HG03439 (cell line): ENCODE data around the gene ENTREP3.
A peak's percentile ranks its signal among the peaks of the same experiment; 100 is the strongest.

Experiments used
- ATAC-seq: cut with Tn5 transposase; IDR thresholded peaks from one replicate; pipeline ENCODE4 v1.9.1; 2021; ENCODE audit warnings: mild to moderate bottlenecking, moderate library complexity; ENCODE audit not compliant: unreplicated experiment

The ENTREP3 gene

DNA sequence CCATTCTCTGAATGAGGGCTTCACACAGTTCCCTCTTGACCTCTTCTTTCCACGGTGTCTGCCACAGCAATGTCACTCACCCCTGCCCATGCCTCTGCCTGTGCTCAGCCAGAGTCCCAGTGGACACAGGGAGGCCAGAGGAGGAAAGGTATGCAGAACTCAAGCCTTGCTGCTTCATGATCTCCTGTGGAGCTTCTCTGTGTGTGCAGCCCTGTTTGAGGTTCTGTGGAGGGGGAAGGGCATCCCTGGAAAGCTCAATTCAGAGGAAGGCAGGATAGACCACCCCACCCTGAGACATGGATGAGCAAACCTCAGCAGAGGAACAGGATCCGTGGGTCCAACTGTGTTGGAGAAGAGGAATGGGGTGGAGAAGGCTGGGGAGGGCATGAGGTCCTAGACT is 24.0 kb upstream of the ENTREP3 start:
- no peak for ATAC-seq

DNA sequence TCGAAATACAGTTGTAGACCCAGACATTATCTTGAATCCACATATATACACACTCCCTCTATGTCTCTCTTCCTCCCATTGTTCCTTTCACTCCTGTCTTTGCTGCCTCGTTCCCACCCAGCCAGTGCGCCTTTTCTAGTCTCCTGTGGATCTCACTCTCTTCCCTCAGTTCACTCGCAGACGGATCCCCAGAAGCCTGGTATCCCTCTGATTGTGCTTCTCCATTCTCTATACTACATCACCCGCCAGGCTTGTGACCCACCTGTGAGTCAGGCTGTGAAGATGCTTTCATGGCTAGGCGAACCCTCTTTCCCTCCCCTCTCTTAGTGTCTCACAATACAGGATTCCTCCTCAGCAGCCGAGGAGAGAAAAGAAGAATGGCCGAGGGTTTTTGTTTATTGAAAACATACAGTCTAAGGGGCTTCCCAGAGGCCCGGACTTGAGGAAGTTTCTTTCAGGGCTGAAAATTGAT is 23.4 kb upstream of the ENTREP3 start:
- no peak for ATAC-seq

DNA sequence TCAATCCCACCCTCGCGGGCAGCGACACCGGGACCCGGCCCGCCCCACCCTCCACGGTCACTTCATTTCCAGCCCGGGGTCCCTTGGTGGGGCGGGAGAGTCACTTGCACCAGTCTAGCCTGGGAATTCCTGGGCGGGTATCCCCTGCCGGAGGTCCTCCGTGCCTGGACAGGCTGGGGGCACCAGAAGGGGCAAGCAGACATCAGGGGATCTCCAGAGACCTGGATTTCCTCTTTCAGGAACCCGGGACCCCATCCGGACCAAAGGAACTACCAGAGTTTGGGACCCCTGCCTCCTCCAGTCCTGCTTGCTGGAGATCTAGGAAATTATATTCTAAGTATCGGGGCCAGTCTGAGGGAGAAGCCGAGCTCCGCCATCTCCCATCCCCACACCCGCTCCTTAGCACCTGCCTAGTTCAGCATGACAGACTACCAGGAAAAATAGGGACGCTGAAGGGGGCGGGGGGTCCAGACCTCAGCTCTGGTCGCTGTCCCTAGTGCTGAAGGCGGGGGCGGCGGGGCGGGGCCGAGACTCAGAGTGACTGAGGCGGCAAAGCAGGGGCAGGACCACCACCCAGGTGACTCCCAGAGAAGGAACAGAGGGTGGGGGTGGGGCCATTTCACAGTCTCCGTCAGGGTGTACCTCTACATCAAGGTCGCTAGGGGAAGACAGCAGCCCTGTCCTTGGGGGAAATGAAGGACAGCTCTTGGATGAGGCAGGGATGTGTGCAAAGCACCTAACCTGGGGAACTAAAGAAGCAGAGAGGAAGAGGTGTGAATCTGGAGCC is 22.8 kb upstream of the ENTREP3 start:
- ATAC-seq: no peak

DNA sequence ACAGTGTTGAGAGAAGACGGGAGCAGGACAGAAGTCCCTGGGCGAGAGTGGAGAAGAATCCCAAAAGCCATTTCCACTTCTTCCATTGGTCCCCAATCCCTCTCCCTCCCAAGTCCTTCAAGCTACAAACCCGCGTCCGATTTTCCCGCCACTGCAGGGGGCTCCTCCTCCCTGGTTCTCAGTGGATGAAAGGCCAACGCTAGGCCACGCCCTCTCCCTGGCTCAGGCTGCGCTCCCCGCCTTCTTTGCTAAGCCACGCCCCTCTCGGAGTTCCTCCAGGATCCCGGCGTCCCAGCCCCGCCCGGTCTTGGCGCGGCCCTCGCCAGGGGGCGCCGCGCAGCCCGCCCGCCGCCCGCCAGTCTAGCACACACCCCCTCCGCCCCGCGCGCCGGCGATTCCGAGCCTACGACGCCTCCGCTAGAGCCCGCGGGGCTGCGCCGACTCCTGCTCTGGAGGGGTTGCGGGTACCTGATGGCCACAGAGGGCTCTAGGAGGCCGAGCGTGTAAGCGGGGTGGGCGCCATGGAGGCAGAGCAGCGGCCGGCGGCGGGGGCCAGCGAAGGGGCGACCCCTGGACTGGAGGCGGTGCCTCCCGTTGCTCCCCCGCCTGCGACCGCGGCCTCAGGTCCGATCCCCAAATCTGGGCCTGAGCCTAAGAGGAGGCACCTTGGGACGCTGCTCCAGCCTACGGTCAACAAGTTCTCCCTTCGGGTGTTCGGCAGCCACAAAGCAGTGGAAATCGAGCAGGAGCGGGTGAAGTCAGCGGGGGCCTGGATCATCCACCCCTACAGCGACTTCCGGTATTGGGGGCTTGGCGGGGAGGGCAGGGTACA is 22.0 kb upstream of the ENTREP3 start, which contains the start of gene HCN3:
Gene HCN3 (plus strand): TSS at position 394 of the 832 bp plus-strand sequence. CDS start 128 bp downstream, at position 522.
- ATAC-seq: peak; percentile 60

DNA sequence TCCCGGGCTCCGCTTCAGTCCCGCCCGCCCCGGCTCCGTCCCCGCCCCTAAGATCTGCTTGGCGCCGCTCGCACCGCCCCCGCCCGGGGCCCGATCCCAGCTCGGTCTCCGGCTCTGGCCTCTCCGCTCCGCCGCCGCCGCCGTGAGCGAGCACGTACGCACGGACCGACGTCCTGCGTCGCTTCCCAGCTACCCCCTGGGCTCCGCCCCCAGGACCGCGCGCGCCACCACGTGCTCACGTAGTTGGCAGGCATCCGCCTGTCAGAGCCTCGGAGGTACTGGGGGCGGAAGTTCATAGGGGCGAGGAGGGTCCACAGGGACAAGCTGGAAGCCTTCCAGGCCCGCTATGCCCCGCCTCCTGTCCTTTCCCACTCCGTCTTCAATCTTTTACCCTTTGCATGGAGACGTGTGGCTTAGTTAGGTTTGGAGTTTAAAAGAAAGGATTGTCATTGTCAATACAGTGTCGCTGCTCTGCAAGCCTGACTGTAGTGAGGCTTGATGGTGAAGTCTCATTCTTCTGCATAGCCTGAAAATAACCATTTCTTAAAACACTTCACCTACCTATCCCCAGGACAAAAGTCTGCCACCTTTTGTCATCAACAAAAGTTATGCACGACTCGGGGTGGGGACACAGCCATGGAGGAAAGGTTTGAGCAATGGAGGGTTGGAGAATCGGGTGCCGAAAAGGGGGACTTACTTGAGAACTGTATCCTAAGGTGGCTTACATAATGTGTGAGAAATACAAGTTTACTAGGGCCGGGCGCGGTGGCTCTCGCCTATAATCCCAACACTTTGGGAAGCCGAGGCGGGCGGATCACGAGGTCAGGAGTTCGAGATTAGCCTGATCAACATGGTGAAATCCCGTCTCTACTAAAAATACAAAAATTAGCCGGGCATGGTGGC is 18.3 kb upstream of the ENTREP3 start, which contains the start of gene CLK2:
Gene CLK2 (minus strand): TSS at position 162 of the 903 bp plus-strand sequence. CDS start 2,527 bp downstream, outside the sequence.
- peak; percentile 81 for ATAC-seq

DNA sequence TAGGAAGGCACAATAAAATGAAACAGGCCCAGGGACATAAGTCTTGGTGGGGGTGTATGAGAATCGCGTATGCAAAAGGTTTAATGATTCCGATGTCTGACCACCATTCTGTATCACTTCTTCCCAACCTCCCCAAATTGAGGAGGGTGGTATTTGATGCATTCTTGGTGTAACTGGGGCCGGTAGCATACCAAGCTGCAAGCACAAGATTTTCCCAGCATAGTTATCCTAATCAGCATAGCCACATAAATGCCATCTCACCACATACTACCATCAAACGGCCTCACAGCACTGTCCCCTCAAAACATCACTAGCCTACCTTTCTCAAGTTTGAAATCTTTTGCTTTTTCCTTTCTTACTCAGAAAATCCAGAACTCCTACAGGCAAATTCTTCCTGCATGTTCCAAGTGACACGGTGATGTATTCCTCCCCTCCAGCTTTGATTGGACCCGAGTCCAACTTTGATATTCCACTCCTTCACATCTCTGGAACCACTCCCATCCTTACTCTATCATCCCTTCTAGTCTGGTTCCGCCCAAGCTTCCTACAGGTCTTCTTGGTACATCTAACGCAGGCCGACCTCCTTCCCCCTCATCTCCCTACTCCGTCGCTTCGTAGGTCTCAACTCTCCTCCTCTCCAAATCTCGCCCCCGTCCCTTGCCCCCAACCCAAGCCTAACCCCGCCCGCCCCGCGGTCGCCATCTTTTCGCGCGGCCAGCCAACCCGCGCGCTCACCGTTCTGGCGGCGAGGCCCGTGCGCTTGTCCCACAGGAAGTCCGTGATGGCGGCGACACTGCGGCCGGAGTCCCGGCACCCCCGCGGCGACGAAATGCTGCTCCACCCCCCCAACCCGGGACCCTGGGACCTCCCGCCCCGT is 17.4 kb upstream of the ENTREP3 start:
- peak; percentile 36 for ATAC-seq

DNA sequence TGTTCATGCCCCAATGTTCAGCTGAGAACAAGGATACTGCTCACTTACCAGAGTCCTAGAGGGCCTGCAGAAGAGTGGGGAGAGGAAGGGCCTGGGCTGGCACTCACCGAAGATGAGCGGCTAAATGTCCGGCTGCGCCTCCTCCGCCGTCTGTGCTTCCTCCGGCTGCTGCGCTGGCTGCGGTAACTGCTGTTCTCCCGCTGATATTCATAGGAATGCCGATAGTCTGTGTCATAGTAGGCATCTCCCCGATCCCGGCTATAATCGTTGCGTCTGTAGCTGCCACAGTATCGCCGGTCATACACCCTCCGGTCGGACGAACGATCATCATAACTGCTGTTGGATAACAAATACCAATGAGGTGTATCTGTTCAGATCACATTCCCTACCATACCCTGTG is 14.1 kb upstream of the ENTREP3 start:
- ATAC-seq: no peak

DNA sequence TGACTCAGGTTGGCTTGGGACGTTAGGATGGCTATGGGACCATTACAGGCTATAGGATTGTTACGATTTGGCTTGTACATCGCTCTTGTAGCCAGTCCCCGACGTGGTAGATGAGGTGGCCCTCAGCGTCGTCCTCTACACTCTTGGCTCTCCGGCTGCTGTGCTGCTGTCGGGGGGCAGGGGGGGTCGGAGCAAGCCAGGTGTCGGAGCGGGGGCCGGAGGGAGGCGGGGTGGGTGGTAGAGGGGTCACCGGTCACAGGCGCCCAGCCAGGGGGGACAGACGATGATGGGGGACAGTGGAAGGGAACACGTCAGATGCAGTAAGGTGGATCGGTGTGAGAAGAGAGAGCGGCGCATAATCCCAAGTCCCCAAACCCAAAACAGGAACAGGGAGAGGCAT is 13.3 kb upstream of the ENTREP3 start:
- no peak for ATAC-seq

DNA sequence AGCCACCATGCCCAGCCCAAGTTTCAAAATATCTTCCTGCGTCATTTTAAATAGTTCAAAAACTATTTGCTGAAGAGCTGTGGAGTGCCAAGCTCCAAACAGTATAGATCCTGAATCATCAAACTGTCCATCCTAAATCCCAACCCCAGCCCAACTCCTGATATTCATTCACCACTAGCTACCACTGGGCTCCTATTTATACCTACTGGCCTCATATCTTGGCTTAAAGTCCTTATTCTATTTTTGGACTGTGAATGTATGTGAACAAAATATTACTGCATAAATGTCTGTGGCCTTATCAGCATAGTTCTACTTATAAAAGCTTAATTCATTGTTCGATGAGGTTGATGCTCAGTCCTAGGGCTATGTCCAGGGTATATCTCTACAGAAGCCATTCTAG is 12.1 kb upstream of the ENTREP3 start:
- no peak for ATAC-seq

DNA sequence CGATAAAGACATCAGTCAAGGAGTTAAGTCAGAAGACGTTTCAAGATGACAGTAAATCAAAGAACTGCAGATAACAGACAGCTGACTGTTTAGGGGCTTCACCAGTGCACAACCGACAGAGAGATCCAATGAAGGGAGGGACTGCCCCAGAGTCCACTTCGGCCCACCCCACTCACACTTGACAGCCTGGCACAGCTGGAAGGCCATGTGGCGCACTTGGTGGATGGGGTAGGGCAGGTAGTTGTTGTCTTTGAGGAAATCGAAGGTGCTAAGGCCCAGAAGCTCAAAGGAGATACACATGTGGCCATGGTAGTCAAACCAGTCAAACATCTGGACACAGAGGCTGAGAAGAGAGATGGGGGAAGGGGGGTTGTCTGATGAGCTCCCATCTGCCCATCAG is 11.3 kb upstream of the ENTREP3 start:
- no peak for ATAC-seq

DNA sequence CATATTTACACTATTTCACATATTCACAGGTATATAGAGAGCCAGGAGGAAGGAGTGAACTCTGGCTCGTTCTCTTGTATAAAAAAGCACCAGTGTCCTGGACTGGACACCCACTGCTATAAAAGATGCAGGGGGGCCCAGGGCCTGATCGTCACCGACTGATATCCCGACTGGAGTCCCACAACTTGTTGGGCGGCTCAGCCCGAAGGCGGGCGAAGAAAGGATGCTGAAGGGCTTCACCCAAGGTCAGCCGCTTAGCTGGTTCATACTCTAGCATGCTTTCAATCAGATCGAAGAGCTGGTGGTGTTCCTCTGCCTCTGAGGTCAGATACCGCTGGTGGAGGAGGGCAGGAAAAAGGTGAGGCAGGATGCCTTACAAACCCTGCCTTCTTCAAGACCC is 7.8 kb upstream of the ENTREP3 start:
- no peak for ATAC-seq

DNA sequence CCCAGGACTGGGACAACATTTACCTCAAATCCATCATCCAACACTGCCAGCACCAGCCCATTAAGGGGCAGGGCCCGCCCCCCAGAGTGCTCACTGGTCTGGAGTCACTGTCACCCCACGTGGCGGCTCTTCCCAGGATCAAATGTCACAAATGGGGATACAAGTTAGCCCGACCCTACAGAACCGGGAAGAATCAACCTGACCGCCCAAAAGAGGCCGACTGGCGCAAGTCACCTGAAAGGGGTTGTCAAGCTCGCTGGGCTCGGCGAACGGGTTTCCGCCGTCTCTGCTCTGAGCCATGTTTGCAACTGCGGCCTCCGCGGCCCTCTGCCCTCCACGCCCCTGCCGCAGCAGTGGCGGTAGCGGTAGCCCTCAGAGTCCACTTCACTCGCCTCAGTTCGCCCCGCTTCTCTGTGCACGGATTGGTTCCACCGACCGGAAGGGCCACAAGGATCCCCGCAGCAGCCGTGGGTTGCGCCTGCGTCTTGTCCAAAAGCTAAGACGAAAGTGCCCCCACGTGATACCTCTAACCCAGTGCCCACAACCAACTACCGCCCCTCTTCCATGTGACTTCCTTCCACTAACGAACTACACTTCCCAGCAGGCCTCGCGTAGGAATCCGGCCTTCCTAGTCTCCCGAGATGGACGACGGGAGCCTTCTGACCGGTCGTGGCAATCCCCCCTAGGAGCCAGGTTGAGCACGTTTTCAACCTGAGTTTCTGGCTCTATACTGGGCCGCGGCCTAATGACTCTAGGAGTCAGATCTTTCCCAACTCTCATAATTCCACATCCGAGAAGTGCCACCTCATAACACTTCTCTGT is 6.8 kb upstream of the ENTREP3 start, which contains the start of gene SCAMP3:
Gene SCAMP3 (minus strand): TSS at position 509 of the 822 bp plus-strand sequence. CDS start 209 bp downstream, at position 300.
- ATAC-seq: peak; percentile 88

DNA sequence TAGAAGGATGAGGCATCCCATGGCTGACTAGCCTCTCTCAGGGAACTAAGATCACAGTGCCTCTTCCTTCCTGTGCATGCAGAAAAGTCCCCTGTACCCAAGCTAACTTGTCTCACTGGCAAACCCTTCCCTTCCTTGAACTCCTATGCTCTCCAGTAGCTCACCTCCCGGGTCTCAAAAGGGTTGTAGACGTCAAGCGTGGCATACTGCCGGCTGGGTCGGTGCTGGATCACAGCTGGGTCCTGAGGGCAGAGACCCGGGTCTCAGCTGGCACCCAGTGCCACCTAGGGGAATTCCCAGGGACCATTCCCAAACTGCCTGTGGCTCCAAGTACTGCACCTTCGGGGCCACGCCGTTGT is 6.2 kb upstream of the ENTREP3 start:
- ATAC-seq: no peak

DNA sequence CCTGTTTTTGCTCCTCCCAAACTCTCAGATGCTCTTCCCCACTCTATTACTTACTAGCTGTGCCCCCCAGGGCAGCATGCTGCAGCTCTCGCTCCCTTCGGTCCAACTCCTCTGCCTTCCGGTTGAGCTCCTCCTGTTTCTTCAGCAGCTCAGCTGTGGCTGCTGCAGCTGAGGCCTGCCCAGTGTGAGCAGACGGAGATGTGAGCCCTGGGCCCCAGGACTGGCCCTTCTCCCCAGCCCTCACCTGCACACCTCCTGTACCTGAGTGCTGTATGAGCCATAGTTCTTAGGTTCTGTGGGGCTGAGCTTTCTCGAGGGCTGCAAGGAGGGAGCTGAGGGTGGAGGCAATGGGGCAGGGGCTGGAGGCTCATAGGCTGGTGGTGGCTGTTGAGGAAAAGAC is 5.0 kb upstream of the ENTREP3 start:
- no peak for ATAC-seq

DNA sequence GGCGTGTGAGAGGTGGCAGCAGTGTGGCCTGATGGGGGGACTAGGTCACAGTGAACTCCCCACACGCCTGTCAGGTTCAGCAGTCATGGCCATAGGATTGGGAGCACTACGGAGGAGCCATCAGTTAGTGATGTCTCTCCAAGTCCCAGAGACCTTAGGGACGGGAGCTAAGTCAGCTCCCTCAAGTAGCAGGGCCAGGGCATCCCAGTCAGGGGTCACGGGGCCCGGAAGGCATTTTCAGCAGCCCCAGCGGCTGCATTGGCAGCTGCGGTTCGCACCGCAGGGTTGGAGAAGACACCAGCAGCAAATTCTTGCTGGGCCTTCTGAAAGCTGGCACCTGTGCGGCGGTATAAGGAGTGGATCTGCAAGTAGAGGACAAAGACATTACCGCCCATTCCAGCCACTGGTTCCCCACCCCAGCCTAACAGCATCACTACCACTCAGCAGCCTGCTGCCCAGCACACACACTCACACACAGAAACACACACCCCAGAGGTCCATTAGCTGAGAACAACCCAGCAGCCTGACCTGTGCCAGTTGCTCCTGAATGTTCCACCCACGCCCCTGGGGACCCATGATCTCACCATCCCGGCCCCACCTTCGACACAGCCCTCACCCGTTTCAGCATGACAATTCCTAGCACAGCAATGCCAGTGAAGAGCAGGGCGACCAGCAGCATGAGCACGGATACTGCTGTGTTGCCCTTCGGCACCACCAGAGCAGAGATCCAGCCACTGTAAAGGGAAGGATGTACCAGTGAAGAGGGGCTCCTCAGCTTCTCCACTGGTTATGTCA is 972 bp upstream of the ENTREP3 start:
- no peak for ATAC-seq

DNA sequence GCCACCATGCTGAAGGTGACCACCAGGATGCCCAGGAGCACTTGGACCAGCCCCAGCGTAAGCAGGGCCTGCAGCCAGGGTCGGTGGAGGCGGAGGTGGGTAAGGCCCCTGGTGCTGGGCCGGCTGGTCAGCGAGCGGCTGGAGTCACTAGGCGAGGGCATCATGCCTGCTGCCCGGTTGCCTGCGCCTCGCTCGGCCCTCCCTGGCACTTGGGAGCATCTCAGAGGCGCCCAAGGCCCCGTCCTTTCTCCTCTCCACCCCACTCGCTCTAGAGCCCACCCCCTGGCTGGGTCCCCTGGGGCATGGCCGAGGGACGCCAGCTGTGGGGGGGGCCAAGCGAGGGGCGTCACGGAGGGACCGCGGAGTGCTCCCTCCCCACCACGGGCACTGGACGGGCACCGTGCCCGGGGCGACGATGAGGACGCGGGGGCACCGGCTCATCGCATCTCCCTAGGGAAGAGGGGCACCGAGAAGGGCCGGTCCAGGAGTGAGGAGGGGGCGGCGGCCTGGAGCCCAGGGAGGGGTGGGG is 505 bp downstream of the ENTREP3 start:
- no peak for ATAC-seq

DNA sequence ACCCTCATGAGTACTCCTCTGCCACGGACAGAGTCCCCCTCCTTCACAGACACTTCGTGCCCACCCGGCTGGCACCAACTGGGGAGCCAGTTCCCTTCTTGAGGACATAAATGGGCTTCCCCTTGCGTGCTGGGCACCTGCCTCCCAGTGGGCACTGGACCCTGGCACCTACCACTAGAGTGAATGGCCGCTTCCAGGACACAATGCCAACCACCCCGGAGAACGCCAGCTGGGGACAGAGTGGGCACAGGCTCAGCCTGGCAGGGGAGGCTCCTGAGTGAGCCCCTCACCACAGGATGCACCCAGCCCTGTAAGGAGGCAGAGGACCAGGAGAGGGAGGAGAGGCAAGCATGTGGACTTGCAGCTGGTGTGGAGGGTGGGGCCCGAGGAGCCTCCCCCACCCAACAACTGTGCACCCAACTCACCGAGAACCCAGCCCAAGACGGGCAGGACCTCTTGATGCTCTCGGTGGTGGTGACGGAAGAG is 1.0 kb downstream of the ENTREP3 start:
- no peak for ATAC-seq

DNA sequence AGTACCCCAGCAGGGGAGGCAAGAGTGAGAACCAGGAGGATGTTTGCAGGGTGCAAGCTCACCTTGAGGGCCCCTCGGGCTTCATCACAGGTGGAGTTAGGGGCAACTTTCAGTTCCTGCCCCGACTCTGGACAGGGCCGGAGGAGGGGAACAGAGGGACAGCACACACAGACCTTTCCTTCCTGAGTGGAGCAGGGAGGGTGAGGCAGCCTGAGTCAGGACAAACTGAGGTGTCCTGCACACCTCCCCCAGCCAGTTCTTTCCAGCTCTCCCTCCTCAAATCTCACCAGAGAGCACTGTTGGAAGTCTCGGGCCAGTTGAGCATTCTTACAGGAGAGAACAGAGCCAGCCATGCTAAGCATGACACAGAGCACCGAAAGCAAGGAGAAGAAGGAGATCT is 1.5 kb downstream of the ENTREP3 start:
- no peak for ATAC-seq
